ENCODE results near the gene ADGRB2.

The ADGRB2 gene

GRCh38 chr1:31799895-31800673, 35.9 kb upstream of the ADGRB2 start:
- TF ChIP-seq CTCF (conservative IDR thresholded peaks at IDR 0.05; ENCODE audit: low read depth, low read length), result no peak
- no peak for DNase-seq (ENCODE audit: low read depth)
- no peak overlapping the region for H3K4me3 ChIP-seq (ENCODE audit: low read depth, low read length)

GRCh38 chr1:31799196-31799894, 35.2 kb upstream of the ADGRB2 start:
- TF ChIP-seq CTCF (conservative IDR thresholded peaks at IDR 0.05; ENCODE audit: low read depth, low read length), result no peak
- H3K4me3 ChIP-seq (ENCODE audit: low read depth, low read length), result no peak overlapping the region
- no peak for DNase-seq (ENCODE audit: low read depth)

- TF ChIP-seq CTCF (conservative IDR thresholded peaks at IDR 0.05; ENCODE audit: low read depth, low read length), result no peak
- DNase-seq (ENCODE audit: low read depth), result peak; percentile 73
- H3K4me3 ChIP-seq (ENCODE audit: low read depth, low read length), result peak overlapping the region; percentile 45
These were observed 34.5 kb upstream of the ADGRB2 start for GRCh38 chr1:31798433-31799195.

GRCh38 chr1:31798086-31798432, 33.9 kb upstream of the ADGRB2 start:
- no peak for DNase-seq (ENCODE audit: low read depth)
- H3K4me3 ChIP-seq (ENCODE audit: low read depth, low read length), result peak overlapping the region; percentile 45
- TF ChIP-seq CTCF (conservative IDR thresholded peaks at IDR 0.05; ENCODE audit: low read depth, low read length), result no peak

GRCh38 chr1:31797216-31797615, 33.1 kb upstream of the ADGRB2 start:
- no peak for TF ChIP-seq CTCF (conservative IDR thresholded peaks at IDR 0.05; ENCODE audit: low read depth, low read length)
- no peak overlapping the region for H3K4me3 ChIP-seq (ENCODE audit: low read depth, low read length)
- no peak for DNase-seq (ENCODE audit: low read depth)

GRCh38 chr1:31796707-31797106, 32.6 kb upstream of the ADGRB2 start:
- no peak for DNase-seq (ENCODE audit: low read depth)
- TF ChIP-seq CTCF (conservative IDR thresholded peaks at IDR 0.05; ENCODE audit: low read depth, low read length), result no peak
- H3K4me3 ChIP-seq (ENCODE audit: low read depth, low read length), result no peak overlapping the region
